ENCODE results near the gene PHYHD1.

PHYHD1 gene

DNA sequence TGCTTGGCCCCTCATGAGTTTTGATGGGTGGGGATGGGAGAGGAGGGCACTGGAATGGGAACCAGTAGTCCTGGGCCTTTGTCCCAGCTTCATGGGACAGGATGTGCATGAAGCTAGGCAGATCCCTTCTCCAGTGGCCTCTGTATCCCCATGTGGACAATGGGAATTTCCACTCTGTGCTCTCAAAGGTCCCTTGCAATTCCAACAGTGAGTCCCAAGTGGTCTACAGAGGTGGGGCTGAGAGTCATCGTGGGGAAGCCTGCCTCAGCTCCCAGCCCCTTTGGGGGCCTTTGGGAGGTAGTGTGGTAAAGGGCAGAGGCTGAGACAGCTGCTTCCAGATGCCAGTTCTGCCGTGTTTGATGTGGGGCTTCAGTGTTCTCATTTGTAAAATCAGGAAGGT lies 1.9 kb upstream of the PHYHD1 start:
- no peak for DNase-seq (ENCODE audit: low read depth, low spot score)
- CTCF ChIA-PET = interaction anchor here (2.7 to 3.1 kb wide), 2 partner anchors 9 to 57 kb away, joined by 17 to 25 read pairs; no protein-coding TSS in a partner anchor
- POLR2A ChIA-PET = no interaction called here
- no peak overlapping the region for H3K4me3 ChIP-seq (ENCODE audit: low read depth, low read length)
- no peak for TF ChIP-seq CTCF (IDR thresholded peaks at IDR 0.05; ENCODE audit: insufficient read depth, low read length, missing control alignments)

DNA sequence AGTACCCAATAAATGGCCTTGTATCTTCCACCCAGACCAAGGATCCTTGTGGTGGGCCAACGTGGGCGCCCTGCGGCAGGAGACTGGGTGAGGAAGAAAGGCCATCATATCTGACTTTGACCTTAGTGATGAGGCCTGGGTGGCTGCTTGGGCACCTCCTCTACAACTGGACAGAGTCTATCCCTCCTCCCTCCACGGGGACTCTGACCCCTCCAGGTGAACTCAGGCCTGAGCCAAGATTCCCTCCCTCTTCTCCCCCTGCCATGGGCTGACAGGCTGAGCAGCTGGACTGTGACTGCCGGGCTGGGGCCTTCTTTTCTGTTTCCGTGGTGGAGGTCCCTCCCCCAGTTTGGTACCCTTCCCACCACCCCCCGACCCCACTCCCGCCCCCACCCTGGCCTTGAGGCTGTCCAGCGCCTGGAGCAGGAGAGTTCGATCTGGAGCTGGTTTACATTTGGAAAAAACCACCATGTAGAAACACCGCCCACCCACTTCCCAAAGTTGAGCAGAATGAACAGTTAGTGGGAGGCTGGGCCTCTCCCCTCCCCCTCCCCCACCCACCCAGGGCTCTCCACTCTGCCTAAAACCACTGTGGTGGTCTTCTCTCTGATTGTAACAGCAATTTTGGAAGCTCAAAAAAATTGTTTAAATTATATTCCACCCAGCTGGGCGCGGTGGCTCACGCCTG lies 1.2 kb upstream of the PHYHD1 start:
- no peak overlapping the region for H3K4me3 ChIP-seq (ENCODE audit: low read depth, low read length)
- ChIA-PET CTCF (interaction anchor here (0.8 to 3.1 kb wide), 5 partner anchors 9 to 101 kb away, joined by 3 to 25 read pairs (median 5); partner anchors contain the start of gene ENDOG), POLR2A (interaction anchor here (0.8 kb wide), 1 partner anchor 34 kb away, joined by 4 read pairs; no protein-coding TSS in a partner anchor)
- DNase-seq (ENCODE audit: low read depth, low spot score) = no peak
- no peak for TF ChIP-seq CTCF (IDR thresholded peaks at IDR 0.05; ENCODE audit: insufficient read depth, low read length, missing control alignments)

- CTCF ChIA-PET = interaction anchor here (11.2 kb wide), 1 partner anchor 58 kb away, joined by 294 read pairs; no protein-coding TSS in a partner anchor
- TF ChIP-seq CTCF (IDR thresholded peaks at IDR 0.05; ENCODE audit: insufficient read depth, low read length, missing control alignments) = no peak
- POLR2A ChIA-PET = interaction anchor here (0.5 to 0.9 kb wide), 2 partner anchors 25 to 44 kb away, joined by 3 to 5 read pairs; partner anchors contain the start of genes DOLK and NUP188
- H3K4me3 ChIP-seq (ENCODE audit: low read depth, low read length) = peak overlapping the region; percentile 46
- DNase-seq (ENCODE audit: low read depth, low spot score) = no peak
Observed at GRCh38 chr9:128921881-128922763, 1.3 kb downstream of the PHYHD1 start.

DNA sequence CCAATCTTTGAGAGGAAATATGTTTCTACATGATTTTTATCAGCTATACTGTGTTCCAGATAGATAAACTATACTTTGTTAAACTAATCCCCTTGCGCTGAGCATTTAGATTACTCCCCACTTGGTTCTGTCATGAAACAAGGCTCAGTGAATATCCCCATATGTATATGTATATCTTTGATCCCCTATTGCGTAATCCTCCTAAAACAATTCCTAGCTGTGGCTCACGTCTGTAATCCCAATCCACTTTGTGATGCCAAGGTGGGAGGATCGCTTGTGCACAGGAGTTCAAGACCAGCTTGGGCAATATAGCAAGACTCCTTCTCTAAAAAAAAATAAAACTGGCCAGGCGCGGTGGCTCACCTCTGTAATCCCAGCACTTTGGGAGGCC lies 2.7 kb downstream of the PHYHD1 start:
- no peak overlapping the region for H3K4me3 ChIP-seq (ENCODE audit: low read depth, low read length)
- ChIA-PET POLR2A (no interaction called here), CTCF (interaction anchor here (1.3 to 11.2 kb wide), 3 partner anchors 8 to 71 kb away, joined by 4 to 294 read pairs (median 42); no protein-coding TSS in a partner anchor)
- no peak for DNase-seq (ENCODE audit: low read depth, low spot score)
- no peak for TF ChIP-seq CTCF (IDR thresholded peaks at IDR 0.05; ENCODE audit: insufficient read depth, low read length, missing control alignments)

DNA sequence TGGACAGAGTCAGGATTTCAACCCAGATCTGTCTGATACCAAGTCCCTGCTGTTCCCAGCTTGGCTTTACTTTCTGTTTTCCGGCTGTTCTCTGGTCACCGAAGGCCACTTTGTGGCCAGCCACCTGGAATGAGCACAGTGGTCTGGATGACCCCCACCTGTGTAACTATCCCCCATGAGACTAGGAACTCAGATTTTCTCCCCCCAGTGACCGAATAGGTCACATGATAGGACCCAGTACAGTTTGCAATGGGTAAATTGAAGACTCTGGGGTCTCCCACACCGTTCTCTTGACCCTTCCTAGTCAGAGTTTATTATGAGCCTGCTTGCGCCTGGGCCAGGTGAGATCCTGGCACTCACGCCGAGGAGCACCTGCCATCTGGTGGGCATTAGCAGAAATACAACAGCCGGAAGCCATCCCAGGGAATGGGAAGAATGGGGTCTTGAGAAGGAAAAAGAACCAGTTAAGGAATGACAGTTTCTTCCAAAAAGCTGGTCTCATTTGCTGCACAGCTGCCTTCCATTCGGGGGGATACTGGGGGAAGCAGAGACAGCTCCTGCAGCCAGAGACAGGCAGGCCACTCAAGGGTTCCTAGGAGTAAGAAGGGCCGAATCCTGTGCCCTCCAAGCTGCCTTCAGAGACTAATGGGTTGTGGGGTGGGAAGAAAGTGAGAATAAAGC lies 7.1 kb downstream of the PHYHD1 start:
- ChIA-PET CTCF (interaction anchor here (0.7 to 11.2 kb wide), 46 partner anchors 8 to 295 kb away, joined by 3 to 294 read pairs (median 5); partner anchors contain the start of genes DOLK, ENDOG, NUP188 and SH3GLB2), POLR2A (no interaction called here)
- H3K4me3 ChIP-seq (ENCODE audit: low read depth, low read length) = no peak overlapping the region
- DNase-seq (ENCODE audit: low read depth, low spot score) = no peak
- TF ChIP-seq CTCF (IDR thresholded peaks at IDR 0.05; ENCODE audit: insufficient read depth, low read length, missing control alignments) = peak; percentile 83
